Heart left ventricle (tissue), 13 donors: ENCODE data around the gene EIF3D.

Experiments
- POLR2A ChIP-seq, 2 donors: fragments of 450-650 bp; IDR thresholded peaks; one replicate each; pipeline ENCODE4 v1.6.1; 2017; ENCODE audit warnings: antibody characterized with exemption in 2 of 2, mild to moderate bottlenecking in 2 of 2, moderate library complexity in 2 of 2
- TF ChIP-seq, protein P1 (sequence below), 12 donors: fragments of 200-600 bp; sonication (generic) in 4 of 12; IDR thresholded peaks; one replicate each; pipeline versions ENCODE4 v1.5.0 to v1.8.0; 2018 to 2022; ENCODE audit warnings: antibody characterized with exemption in 12 of 12, mild to moderate bottlenecking in 5 of 12
- donor health status: ischemic (EF 13 %, LVEDD 7.1; RV severe dilation, severe dysfunction).
- donor health status: DM: no; HTN: yes; CAD: no.
- donor health status: DM: no; HTN: no; CAD: no.
- donor health status: ischemic (EF 25% LVEDD 6.9; RV normal size, moderate dysfunction).
- donor health status: ischemic (EF 25% LVEDD 5.7; RV mildly dilated, moderate dysfunction).
- donor health status: ischemic (EF 35%, LVEDD 5.7; RV mildly dilated, moderate dysfunction).
- donor health status: nonischemic (EF 11% LVEDD 7.7; RV severe dilation, severe dysfunction).
- donor health status: DM: yes; HTN: yes; CAD: no.
- donor health status: PGD.
- donor health status: ischemic (EF 29% LVEDD 5.4; RV normal size, mild dysfunction).
- donor health status: nonischemic (EF 23%, LVEDD 6.1; RV moderate dilation, normal function).

DNA sequence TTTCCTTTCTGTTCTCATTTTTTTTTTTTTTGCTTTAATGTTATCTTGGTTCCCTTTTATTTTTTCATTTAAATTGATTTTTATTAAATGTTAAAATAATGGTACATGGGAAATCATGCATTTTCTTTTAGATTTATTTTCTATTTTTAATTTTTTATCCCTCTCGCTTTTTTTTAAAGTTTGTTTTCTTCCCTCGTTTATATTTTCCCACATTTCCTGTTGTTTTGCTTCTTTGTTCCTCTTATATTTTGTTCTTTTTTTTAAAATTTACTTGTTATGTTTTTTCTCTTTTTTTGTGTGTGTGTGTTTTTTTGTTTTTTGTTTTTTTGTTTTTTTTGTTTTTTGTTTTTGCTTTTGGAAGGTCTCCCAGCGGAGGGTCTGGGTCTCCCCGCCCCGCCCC lies 34.9 kb upstream of the EIF3D start:
- TF ChIP-seq, protein P1, sequence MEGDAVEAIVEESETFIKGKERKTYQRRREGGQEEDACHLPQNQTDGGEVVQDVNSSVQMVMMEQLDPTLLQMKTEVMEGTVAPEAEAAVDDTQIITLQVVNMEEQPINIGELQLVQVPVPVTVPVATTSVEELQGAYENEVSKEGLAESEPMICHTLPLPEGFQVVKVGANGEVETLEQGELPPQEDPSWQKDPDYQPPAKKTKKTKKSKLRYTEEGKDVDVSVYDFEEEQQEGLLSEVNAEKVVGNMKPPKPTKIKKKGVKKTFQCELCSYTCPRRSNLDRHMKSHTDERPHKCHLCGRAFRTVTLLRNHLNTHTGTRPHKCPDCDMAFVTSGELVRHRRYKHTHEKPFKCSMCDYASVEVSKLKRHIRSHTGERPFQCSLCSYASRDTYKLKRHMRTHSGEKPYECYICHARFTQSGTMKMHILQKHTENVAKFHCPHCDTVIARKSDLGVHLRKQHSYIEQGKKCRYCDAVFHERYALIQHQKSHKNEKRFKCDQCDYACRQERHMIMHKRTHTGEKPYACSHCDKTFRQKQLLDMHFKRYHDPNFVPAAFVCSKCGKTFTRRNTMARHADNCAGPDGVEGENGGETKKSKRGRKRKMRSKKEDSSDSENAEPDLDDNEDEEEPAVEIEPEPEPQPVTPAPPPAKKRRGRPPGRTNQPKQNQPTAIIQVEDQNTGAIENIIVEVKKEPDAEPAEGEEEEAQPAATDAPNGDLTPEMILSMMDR (IDR thresholded peaks at IDR 0.05): no peak
- TF ChIP-seq POLR2A (IDR thresholded peaks at IDR 0.05): no peak
